ENCODE data around the gene PYCR2.

The PYCR2 gene

DNA sequence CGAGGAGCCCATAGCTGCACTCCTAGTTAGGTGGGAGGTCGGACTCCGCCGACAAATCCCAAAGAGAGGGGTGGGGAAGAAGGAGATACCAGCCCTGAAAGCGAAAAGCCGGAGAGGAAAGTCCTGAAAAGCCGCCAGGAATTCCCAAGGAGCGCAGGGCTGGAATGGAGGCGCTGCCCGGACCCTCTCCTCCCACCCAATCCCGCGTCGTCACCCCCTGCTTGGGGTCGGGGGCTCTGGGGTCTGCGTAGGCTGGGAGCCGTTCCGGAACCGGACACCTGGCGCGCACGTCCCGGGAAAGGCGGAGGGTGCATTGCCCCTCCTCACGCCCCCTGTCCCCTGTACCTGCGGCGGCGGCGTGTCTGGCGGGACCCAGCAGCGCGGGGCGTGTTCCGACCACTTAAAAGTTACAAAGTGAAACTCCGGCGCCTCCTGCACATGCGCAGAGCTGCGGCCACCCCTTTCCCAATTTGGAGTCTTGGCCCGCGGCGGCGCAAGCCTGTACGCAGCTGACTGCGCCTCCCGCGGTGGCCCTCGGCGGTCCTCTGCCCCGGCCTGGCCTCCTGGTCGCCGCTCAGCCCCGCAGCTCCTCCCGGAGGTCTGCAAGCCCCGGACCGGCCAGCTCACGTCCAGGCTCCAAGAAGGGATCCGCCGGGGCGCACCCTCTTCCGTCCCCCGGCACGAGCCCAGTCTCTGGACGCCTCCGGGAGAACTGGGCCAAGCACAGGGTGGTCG lies 41.9 kb downstream of the PYCR2 start, which contains the start of gene TMEM63A:
Gene TMEM63A, minus strand, starts transcription at position 422 of the 735 bp plus-strand sequence. CDS start 4,800 bp downstream, outside the sequence.
- peak within 1 kb of the TSS; percentile 90 for H4K8ac ChIP-seq (ENCODE audit: low read depth, low read length)
- H4K12ac ChIP-seq (ENCODE audit: low read depth, low read length) = peak within 1 kb of the TSS; percentile 92
- H3K79me2 ChIP-seq (ENCODE audit: control insufficient read depth, insufficient read depth, low read length, poor library complexity) = peaks cover 9% of the 10 kb centered on the region
- peak within 1 kb of the TSS; percentile 80 for H3K4me3 ChIP-seq (ENCODE audit: low read depth, low read length)
- H3K14ac ChIP-seq (ENCODE audit: low read length) = peak within 1 kb of the TSS; percentile 97
- peak within 1 kb of the TSS; percentile 42 for H2BK12ac ChIP-seq (ENCODE audit: low read length)
- peak within 1 kb of the TSS; percentile 78 for H2BK5ac ChIP-seq (ENCODE audit: low read depth, low read length, poor library complexity)
- no peaks in the 10 kb centered on the region for H3K27me3 ChIP-seq (ENCODE audit: insufficient read depth, low read length)
- H4K91ac ChIP-seq (ENCODE audit: low read depth, low read length) = peak within 1 kb of the TSS; percentile 96
- peak within 1 kb of the TSS; percentile 59 for H3K9ac ChIP-seq (ENCODE audit: low read length)
- H3K79me1 ChIP-seq (ENCODE audit: low read length) = peaks cover 18% of the 10 kb centered on the region
- H3K9me3 ChIP-seq (ENCODE audit: insufficient read depth, low read depth, low read length) = no peaks in the 10 kb centered on the region
- peak within 1 kb of the TSS; percentile 97 for H2BK120ac ChIP-seq (ENCODE audit: insufficient read depth, low read length, poor library complexity)
- no peak within 1 kb of the TSS for H3K23ac ChIP-seq (ENCODE audit: low read length)
- H3K4ac ChIP-seq (ENCODE audit: low read depth, low read length) = peak within 1 kb of the TSS; percentile 66
- H3K4me1 ChIP-seq (ENCODE audit: control insufficient read depth in 1 of 2, insufficient read depth in 2 of 2, low read length in 2 of 2) = peaks cover 14% of the 10 kb centered on the region in 2 experiments
- H3K4me2 ChIP-seq (ENCODE audit: low read length) = peak within 1 kb of the TSS; percentile 79
- no CpG with 5 or more reads among the region's 64 CpGs for WGBS (ENCODE audit: extremely low coverage, insufficient coverage, insufficient read length)
- peaks cover 0 to 3% of the 10 kb centered on the region in 2 experiments for H3K36me3 ChIP-seq (ENCODE audit: control insufficient read depth in 1 of 2, insufficient read depth in 2 of 2, low read length in 2 of 2)
- H2AFZ ChIP-seq (ENCODE audit: insufficient read depth, low read length, poor library complexity) = peak within 1 kb of the TSS; percentile 90
- DNase-seq = peak; percentile 81 to 87
- H3K27ac ChIP-seq (ENCODE audit: low read depth, low read length) = peak within 1 kb of the TSS; percentile 62
- peak within 1 kb of the TSS; percentile 88 for H2AK5ac ChIP-seq (ENCODE audit: low read length)
- peak within 1 kb of the TSS; percentile 97 for H3K18ac ChIP-seq (ENCODE audit: low read length)

DNA sequence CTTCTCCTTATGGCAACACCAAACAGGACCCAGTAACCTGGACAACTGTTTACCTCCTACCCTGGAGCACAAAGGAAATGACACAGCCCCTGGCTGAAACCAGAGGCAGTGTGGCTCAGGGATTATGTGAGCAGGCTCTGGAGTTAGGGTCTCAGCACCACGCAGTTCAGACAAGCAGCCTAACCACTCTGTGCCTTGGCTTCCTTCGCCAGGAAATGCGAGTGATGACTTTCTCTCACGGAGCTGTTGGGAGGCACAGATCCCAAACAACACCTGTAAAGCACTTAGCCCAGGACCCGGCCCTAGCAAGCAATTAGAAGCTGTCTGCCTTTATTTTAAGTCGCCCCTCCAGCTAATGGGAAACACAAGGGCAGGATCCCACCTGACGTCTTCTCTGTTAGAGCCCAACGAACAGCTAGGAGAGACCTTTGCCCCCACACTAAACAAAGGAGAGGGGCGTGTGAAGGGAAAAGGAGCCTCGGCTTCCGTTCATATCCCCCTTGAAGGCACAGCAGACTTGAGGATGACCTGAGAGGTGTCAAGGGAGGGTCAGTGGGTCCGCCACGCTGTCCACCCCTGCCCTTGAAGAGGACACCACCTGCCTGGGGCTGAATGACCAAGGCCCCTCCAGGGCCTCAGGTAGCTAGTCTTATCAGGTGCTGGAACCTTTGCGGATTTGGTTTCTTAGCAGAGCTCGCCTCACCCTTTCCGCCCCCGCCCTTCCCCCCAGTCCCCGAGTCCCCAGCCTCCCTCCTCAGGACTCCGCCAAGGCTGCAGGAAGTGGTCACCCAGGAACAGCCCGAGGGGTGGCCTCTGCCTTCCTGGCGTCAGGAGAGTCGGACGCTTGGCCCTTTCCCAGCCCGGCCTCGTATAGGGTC lies 42.7 kb downstream of the PYCR2 start:
- DNase-seq = peak in 1 of 2 donors; percentile 6
- peak overlapping the region; percentile 66 for H3K4ac ChIP-seq (ENCODE audit: low read depth, low read length)
- peak overlapping the region; percentile 97 for H3K14ac ChIP-seq (ENCODE audit: low read length)
- H3K27me3 ChIP-seq (ENCODE audit: insufficient read depth, low read length) = no peaks in the 10 kb centered on the region
- no peaks in the 10 kb centered on the region for H3K9me3 ChIP-seq (ENCODE audit: insufficient read depth, low read depth, low read length)
- H3K4me1 ChIP-seq (ENCODE audit: control insufficient read depth in 1 of 2, insufficient read depth in 2 of 2, low read length in 2 of 2) = peaks cover 14 to 15% of the 10 kb centered on the region in 2 experiments
- H2BK12ac ChIP-seq (ENCODE audit: low read length) = peak overlapping the region; percentile 38
- H3K79me1 ChIP-seq (ENCODE audit: low read length) = peaks cover 18% of the 10 kb centered on the region
- peak overlapping the region; percentile 59 for H3K9ac ChIP-seq (ENCODE audit: low read length)
- peaks cover 0 to 3% of the 10 kb centered on the region in 2 experiments for H3K36me3 ChIP-seq (ENCODE audit: control insufficient read depth in 1 of 2, insufficient read depth in 2 of 2, low read length in 2 of 2)
- H3K18ac ChIP-seq (ENCODE audit: low read length) = peak overlapping the region; percentile 97
- H3K23ac ChIP-seq (ENCODE audit: low read length) = no peak overlapping the region
- H3K79me2 ChIP-seq (ENCODE audit: control insufficient read depth, insufficient read depth, low read length, poor library complexity) = peaks cover 9% of the 10 kb centered on the region
- H4K8ac ChIP-seq (ENCODE audit: low read depth, low read length) = peak overlapping the region; percentile 90
- no CpG with 5 or more reads among the region's 25 CpGs for WGBS (ENCODE audit: extremely low coverage, insufficient coverage, insufficient read length)
- H4K12ac ChIP-seq (ENCODE audit: low read depth, low read length) = peak overlapping the region; percentile 92
- H3K27ac ChIP-seq (ENCODE audit: low read depth, low read length) = peak overlapping the region; percentile 62
- H2BK120ac ChIP-seq (ENCODE audit: insufficient read depth, low read length, poor library complexity) = peak overlapping the region; percentile 97
- peak overlapping the region; percentile 78 for H2BK5ac ChIP-seq (ENCODE audit: low read depth, low read length, poor library complexity)
- H3K4me3 ChIP-seq (ENCODE audit: low read depth, low read length) = peak overlapping the region; percentile 80
- H3K4me2 ChIP-seq (ENCODE audit: low read length) = peak overlapping the region; percentile 79
- H2AK5ac ChIP-seq (ENCODE audit: low read length) = peak overlapping the region; percentile 55
- peak overlapping the region; percentile 96 for H4K91ac ChIP-seq (ENCODE audit: low read depth, low read length)
- peak overlapping the region; percentile 88 for H2AFZ ChIP-seq (ENCODE audit: insufficient read depth, low read length, poor library complexity)

- H3K4ac ChIP-seq (ENCODE audit: low read depth, low read length) = no peak overlapping the region
- no peak overlapping the region for H2AK5ac ChIP-seq (ENCODE audit: low read length)
- no peak overlapping the region for H3K14ac ChIP-seq (ENCODE audit: low read length)
- H3K23ac ChIP-seq (ENCODE audit: low read length) = no peak overlapping the region
- H3K9ac ChIP-seq (ENCODE audit: low read length) = no peak overlapping the region
- H3K4me1 ChIP-seq (ENCODE audit: control insufficient read depth in 1 of 2, insufficient read depth in 2 of 2, low read length in 2 of 2) = peaks cover 19% of the 10 kb centered on the region in 2 experiments
- no peaks in the 10 kb centered on the region for H3K9me3 ChIP-seq (ENCODE audit: insufficient read depth, low read depth, low read length)
- no peaks in the 10 kb centered on the region for H3K27me3 ChIP-seq (ENCODE audit: insufficient read depth, low read length)
- no peak overlapping the region for H2BK120ac ChIP-seq (ENCODE audit: insufficient read depth, low read length, poor library complexity)
- peak overlapping the region; percentile 79 for H3K4me2 ChIP-seq (ENCODE audit: low read length)
- peaks cover 0 to 3% of the 10 kb centered on the region in 2 experiments for H3K36me3 ChIP-seq (ENCODE audit: control insufficient read depth in 1 of 2, insufficient read depth in 2 of 2, low read length in 2 of 2)
- H3K79me1 ChIP-seq (ENCODE audit: low read length) = peaks cover 20% of the 10 kb centered on the region
- no peak overlapping the region for H3K27ac ChIP-seq (ENCODE audit: low read depth, low read length)
- H4K91ac ChIP-seq (ENCODE audit: low read depth, low read length) = no peak overlapping the region
- no peak overlapping the region for H2BK12ac ChIP-seq (ENCODE audit: low read length)
- no peak overlapping the region for H3K18ac ChIP-seq (ENCODE audit: low read length)
- DNase-seq = no peak
- H2AFZ ChIP-seq (ENCODE audit: insufficient read depth, low read length, poor library complexity) = no peak overlapping the region
- H4K12ac ChIP-seq (ENCODE audit: low read depth, low read length) = no peak overlapping the region
- no peak overlapping the region for H2BK5ac ChIP-seq (ENCODE audit: low read depth, low read length, poor library complexity)
- H4K8ac ChIP-seq (ENCODE audit: low read depth, low read length) = no peak overlapping the region
- peaks cover 9% of the 10 kb centered on the region for H3K79me2 ChIP-seq (ENCODE audit: control insufficient read depth, insufficient read depth, low read length, poor library complexity)
- no CpG with 5 or more reads among the region's 5 CpGs for WGBS (ENCODE audit: extremely low coverage, insufficient coverage, insufficient read length)
- H3K4me3 ChIP-seq (ENCODE audit: low read depth, low read length) = no peak overlapping the region
These were observed 43.4 kb downstream of the PYCR2 start for GRCh38 chr1:225880636-225881035.

DNA sequence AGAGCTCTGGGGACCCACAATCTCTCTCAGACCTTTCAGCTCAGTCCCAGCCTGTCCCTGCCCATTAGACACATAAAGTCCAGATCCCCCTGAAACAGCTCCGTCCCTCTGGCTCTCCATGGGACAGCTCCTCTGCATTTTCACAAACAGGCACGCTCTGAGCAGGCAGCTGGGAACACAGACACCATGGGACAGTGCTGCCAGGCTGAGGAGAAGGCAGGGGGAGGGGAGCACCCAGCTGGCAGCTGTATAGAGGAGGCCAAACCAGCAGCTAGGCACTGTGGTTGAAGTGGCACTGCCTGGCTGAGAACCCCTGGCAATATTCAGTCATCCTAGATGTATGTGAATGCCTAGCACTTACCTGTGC lies 43.8 kb downstream of the PYCR2 start:
- H3K79me2 ChIP-seq (ENCODE audit: control insufficient read depth, insufficient read depth, low read length, poor library complexity) = peaks cover 9% of the 10 kb centered on the region
- no peak overlapping the region for H4K8ac ChIP-seq (ENCODE audit: low read depth, low read length)
- H3K4me3 ChIP-seq (ENCODE audit: low read depth, low read length) = no peak overlapping the region
- H3K79me1 ChIP-seq (ENCODE audit: low read length) = peaks cover 22% of the 10 kb centered on the region
- peaks cover 22% of the 10 kb centered on the region in 2 experiments for H3K4me1 ChIP-seq (ENCODE audit: control insufficient read depth in 1 of 2, insufficient read depth in 2 of 2, low read length in 2 of 2)
- H3K18ac ChIP-seq (ENCODE audit: low read length) = no peak overlapping the region
- H4K91ac ChIP-seq (ENCODE audit: low read depth, low read length) = no peak overlapping the region
- H2AFZ ChIP-seq (ENCODE audit: insufficient read depth, low read length, poor library complexity) = no peak overlapping the region
- no peak overlapping the region for H4K12ac ChIP-seq (ENCODE audit: low read depth, low read length)
- H2BK120ac ChIP-seq (ENCODE audit: insufficient read depth, low read length, poor library complexity) = no peak overlapping the region
- H3K23ac ChIP-seq (ENCODE audit: low read length) = no peak overlapping the region
- H3K4ac ChIP-seq (ENCODE audit: low read depth, low read length) = no peak overlapping the region
- H3K36me3 ChIP-seq (ENCODE audit: control insufficient read depth in 1 of 2, insufficient read depth in 2 of 2, low read length in 2 of 2) = peaks cover 0 to 3% of the 10 kb centered on the region in 2 experiments
- no CpG with 5 or more reads among the region's 2 CpGs for WGBS (ENCODE audit: extremely low coverage, insufficient coverage, insufficient read length)
- no peaks in the 10 kb centered on the region for H3K27me3 ChIP-seq (ENCODE audit: insufficient read depth, low read length)
- no peaks in the 10 kb centered on the region for H3K9me3 ChIP-seq (ENCODE audit: insufficient read depth, low read depth, low read length)
- no peak for DNase-seq
- no peak overlapping the region for H3K4me2 ChIP-seq (ENCODE audit: low read length)
- H2AK5ac ChIP-seq (ENCODE audit: low read length) = no peak overlapping the region
- H3K14ac ChIP-seq (ENCODE audit: low read length) = no peak overlapping the region
- no peak overlapping the region for H3K27ac ChIP-seq (ENCODE audit: low read depth, low read length)
- H2BK5ac ChIP-seq (ENCODE audit: low read depth, low read length, poor library complexity) = no peak overlapping the region
- no peak overlapping the region for H3K9ac ChIP-seq (ENCODE audit: low read length)
- no peak overlapping the region for H2BK12ac ChIP-seq (ENCODE audit: low read length)
